Measurements from ENCODE around the gene NRCAM.

DNA sequence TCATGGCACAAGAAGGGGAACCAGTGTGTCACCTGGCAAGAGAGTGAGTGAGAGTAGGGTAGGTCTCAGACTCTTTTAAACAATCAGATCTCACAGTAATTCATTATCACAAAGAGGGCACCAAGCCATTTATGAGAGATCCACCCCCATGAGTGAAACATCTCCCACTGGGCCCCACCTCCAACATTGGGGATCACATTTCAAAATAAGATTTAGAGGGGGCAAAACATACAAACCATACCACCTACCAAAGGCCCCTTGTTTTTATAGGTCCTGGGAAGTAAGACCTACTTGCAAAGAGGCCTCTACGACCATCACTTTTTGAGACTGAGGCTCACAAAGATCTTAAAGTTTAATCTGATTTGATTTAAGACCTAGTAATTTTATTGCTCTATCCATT, 134.9 kb downstream of the NRCAM start:
- TF ChIP-seq, protein P1, sequence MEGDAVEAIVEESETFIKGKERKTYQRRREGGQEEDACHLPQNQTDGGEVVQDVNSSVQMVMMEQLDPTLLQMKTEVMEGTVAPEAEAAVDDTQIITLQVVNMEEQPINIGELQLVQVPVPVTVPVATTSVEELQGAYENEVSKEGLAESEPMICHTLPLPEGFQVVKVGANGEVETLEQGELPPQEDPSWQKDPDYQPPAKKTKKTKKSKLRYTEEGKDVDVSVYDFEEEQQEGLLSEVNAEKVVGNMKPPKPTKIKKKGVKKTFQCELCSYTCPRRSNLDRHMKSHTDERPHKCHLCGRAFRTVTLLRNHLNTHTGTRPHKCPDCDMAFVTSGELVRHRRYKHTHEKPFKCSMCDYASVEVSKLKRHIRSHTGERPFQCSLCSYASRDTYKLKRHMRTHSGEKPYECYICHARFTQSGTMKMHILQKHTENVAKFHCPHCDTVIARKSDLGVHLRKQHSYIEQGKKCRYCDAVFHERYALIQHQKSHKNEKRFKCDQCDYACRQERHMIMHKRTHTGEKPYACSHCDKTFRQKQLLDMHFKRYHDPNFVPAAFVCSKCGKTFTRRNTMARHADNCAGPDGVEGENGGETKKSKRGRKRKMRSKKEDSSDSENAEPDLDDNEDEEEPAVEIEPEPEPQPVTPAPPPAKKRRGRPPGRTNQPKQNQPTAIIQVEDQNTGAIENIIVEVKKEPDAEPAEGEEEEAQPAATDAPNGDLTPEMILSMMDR (IDR thresholded peaks at IDR 0.05), result no peak
- no peak for TF ChIP-seq EZH2 (IDR thresholded peaks at IDR 0.05; ENCODE audit: borderline replicate concordance, insufficient read depth, low read depth, low read length, poor library complexity, severe bottlenecking)

All from B cell (primary cell).